Activated CD4-positive, alpha-beta T cell treated with anti-CD3 and anti-CD28 coated beads, Interleukin-2, amount 10 ng/mL, durations not matched to agents 24 days and 14 days (primary cell): Measurements from ENCODE around the gene SLC25A28. TPM values are rescaled to one million over a fixed set of nuclear protein-coding genes. Genes with fewer than 3 reads are reported as not detected.
"Not testable (repeated sequence)": the region's sequence is repeated elsewhere in the genome, so short reads cannot be mapped to it uniquely, and the experiment has no call there.

ENCODE experiments used
- DNase-seq: peaks from one replicate; pipeline ENCODE4 v3.0.0; 2022
- H3K27ac Mint-ChIP-seq: one replicate; pipeline ENCODE4 v1.8.0; 2022; ENCODE audit warnings: mild to moderate bottlenecking, mixed read lengths
- H3K27me3 Mint-ChIP-seq: one replicate; pipeline ENCODE4 v1.8.0; 2022; ENCODE audit warnings: mixed read lengths
- H3K36me3 Mint-ChIP-seq: one replicate; pipeline ENCODE4 v1.8.0; 2022; ENCODE audit warnings: low read depth, mild to moderate bottlenecking, mixed read lengths
- H3K4me1 Mint-ChIP-seq: one replicate; pipeline ENCODE4 v1.8.0; 2021; ENCODE audit warnings: mixed read lengths
- H3K4me3 Mint-ChIP-seq: one replicate; pipeline ENCODE4 v1.8.0; 2022; ENCODE audit warnings: mild to moderate bottlenecking, moderate library complexity, mixed read lengths
- H3K9me3 Mint-ChIP-seq: one replicate; pipeline ENCODE4 v1.8.0; 2021; ENCODE audit warnings: mixed read lengths
- intact Hi-C: fragments of 100-400 bp; cut with micrococcal nuclease; formaldehyde crosslinking; loops from one replicate; pipeline ENCODE4 v1.15.1; 2023
- total RNA-seq: library from RNA; stranded (reverse); gene quantifications from 2 replicates; pipeline ENCODE4 v1.2.3, GENCODE V29; 2022

The SLC25A28 gene
- total RNA-seq, 1 donor from 2014 or later, result 55.8 TPM

DNA sequence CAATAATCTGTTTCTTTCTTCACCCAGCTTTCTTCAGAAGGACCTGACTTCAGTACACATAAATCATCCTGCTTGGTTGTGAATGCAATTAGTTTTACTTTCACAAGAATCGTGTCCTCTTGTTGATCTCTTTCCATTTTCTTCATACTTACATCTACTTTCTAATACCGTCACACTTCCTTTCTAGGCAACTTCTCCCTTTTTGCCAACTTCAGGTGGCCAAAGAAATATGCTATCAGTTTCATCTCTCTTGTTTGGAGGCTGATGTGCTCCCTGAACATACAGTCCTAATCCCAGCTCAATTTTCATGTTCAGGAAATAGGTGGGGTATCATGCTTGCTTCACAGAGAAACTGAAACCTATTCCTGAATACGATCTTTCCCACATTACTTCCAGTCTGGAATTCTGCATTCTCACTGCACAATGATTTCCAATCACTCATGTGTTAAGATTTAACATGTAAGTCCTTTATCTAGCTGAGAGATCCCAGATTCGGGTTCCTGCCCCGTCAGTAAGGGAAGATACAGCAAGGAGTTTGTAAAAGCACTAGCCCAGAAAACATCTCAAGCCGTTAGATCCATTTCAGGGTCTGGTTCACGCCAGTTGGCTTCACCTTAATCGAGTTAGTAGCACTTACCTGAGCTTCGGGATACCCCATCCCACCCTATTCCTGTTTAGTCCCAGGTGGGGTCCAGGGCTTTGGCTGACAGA is 994 bp downstream of the SLC25A28 start:
- no peaks in the 10 kb centered on the region for H3K27me3 Mint-ChIP-seq
- peak overlapping the region; percentile 82 for H3K27ac Mint-ChIP-seq
- intact Hi-C loops, result loop anchor here (1.0 to 10.0 kb wide), 2 partner anchors 113 to 1484 kb away; partner anchors contain the start of genes COX15, CUTC and R3HCC1L
- no peaks in the 10 kb centered on the region for H3K9me3 Mint-ChIP-seq
- peak; percentile 75 for DNase-seq
- H3K4me3 Mint-ChIP-seq, result peak overlapping the region; percentile 90
- H3K36me3 Mint-ChIP-seq, result peaks cover 24% of the 10 kb centered on the region
- H3K4me1 Mint-ChIP-seq, result peaks cover 42% of the 10 kb centered on the region

- peak overlapping the region; percentile 90 for H3K4me3 Mint-ChIP-seq
- peaks cover 30% of the 10 kb centered on the region for H3K36me3 Mint-ChIP-seq
- H3K4me1 Mint-ChIP-seq, result peaks cover 41% of the 10 kb centered on the region
- intact Hi-C loops, result loop anchor here (10.0 kb wide), 1 partner anchor 1483 kb away; the partner anchor contains the start of gene R3HCC1L
- DNase-seq, result no peak
- H3K27ac Mint-ChIP-seq, result peak overlapping the region; percentile 6
- H3K9me3 Mint-ChIP-seq, result no peaks in the 10 kb centered on the region
- no peaks in the 10 kb centered on the region for H3K27me3 Mint-ChIP-seq
Observed at GRCh38 chr10:99617696-99618095, 2.5 kb downstream of the SLC25A28 start.

- Mint-ChIP-seq H3K9me3 (no peaks in the 10 kb centered on the region), H3K36me3 (peaks cover 48% of the 10 kb centered on the region), H3K4me1 (peaks cover 42% of the 10 kb centered on the region), H3K4me3 (peak overlapping the region; percentile 17), H3K27ac (peak overlapping the region; percentile 60), H3K27me3 (no peaks in the 10 kb centered on the region)
- no peak for DNase-seq
- intact Hi-C loops, result loop anchor here (10.0 kb wide), 1 partner anchor 1481 kb away; the partner anchor contains the start of gene R3HCC1L
Observed at GRCh38 chr10:99615426-99615825, 4.8 kb downstream of the SLC25A28 start.

DNA sequence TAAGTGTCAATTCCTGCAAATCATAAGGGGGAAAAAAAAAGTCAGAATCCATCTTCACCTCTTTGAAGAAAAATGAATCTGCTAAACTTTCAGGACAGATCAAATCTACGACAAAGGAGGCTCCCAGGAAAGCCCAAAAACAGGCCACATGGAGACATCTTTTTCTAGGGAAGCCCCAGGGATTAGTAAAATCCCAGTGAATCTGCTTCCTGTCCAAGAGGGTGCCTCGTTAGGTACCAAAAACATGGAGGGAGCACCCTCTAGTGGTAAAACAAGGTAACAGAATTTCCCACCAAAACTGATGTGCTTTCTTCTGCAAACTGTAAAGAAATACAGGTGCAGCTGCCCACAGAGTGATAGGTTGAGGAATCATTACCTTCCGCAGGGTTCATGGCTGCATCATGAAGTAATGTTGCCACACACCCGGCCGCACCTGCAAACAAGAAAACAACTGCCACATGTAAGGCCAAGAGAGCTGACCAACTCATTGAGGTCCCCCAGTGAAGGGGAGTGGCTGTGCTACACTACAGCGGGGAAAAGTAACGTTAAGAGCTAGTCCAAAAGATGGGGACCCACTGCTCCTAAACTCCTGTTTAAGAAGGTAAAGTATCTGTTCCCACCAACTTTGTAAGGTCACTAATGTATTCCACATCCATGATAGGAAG is 7.9 kb downstream of the SLC25A28 start:
- Mint-ChIP-seq H3K4me1 (peaks cover 29% of the 10 kb centered on the region), H3K36me3 (peaks cover 44% of the 10 kb centered on the region)

GRCh38 chr10:99611326-99611725 is 8.9 kb downstream of the SLC25A28 start:
- Mint-ChIP-seq H3K4me3 (no peak overlapping the region), H3K36me3 (peaks cover 42% of the 10 kb centered on the region), H3K27me3 (no peaks in the 10 kb centered on the region), H3K27ac (no peak overlapping the region), H3K4me1 (peaks cover 20% of the 10 kb centered on the region), H3K9me3 (no peaks in the 10 kb centered on the region)
- no peak for DNase-seq
- intact Hi-C loops, result loop anchor here (10.0 kb wide), 1 partner anchor 1477 kb away; the partner anchor contains the start of gene R3HCC1L

More for the DNA sequence above, 7.9 kb downstream of the SLC25A28 start:
- Mint-ChIP-seq H3K27me3 (no peaks in the 10 kb centered on the region), H3K9me3 (no peaks in the 10 kb centered on the region), H3K4me3 (no peak overlapping the region), H3K27ac (peak overlapping the region; percentile 43)
- intact Hi-C loops, result loop anchor here (1.0 to 10.0 kb wide), 4 partner anchors 52 to 1477 kb away; partner anchors contain the start of gene R3HCC1L
- peak; percentile 84 for DNase-seq

GRCh38 chr10:99610221-99610620 is 10.0 kb downstream of the SLC25A28 start:
- Mint-ChIP-seq H3K9me3 (no peaks in the 10 kb centered on the region), H3K4me1 (peaks cover 11% of the 10 kb centered on the region), H3K36me3 (peaks cover 33% of the 10 kb centered on the region), H3K27me3 (no peaks in the 10 kb centered on the region), H3K4me3 (no peak overlapping the region), H3K27ac (no peak overlapping the region)
- no peak for DNase-seq
- intact Hi-C loops, result loop anchor here (10.0 kb wide), 1 partner anchor 1475 kb away; the partner anchor contains the start of gene R3HCC1L

DNA sequence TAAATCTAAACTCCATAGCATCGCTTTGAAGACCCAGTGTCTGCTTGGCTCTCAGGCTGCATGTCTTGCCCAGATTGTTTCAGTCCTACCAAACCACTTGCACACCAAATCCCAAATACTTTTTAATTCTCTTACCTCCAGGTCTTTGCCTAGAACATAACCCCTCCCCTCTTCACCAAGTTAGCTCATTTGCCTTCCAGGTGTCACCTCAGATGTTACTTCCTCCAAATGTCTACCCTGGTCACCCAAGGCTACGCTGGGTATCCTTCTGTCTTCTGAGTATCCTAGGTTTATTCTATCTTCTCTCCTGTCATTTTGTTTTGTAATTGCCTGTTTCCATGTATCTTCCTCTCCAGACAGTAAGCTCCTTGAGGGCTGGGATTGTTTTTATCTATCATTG is 11.1 kb downstream of the SLC25A28 start:
- Mint-ChIP-seq H3K9me3 (no peaks in the 10 kb centered on the region), H3K4me1 (peaks cover 10% of the 10 kb centered on the region), H3K27me3 (no peaks in the 10 kb centered on the region), H3K36me3 (peaks cover 32% of the 10 kb centered on the region), H3K27ac (no peak overlapping the region), H3K4me3 (no peak overlapping the region)
- intact Hi-C loops, result no loop called here
- no peak for DNase-seq

GRCh38 chr10:99605351-99605750 is 14.9 kb downstream of the SLC25A28 start:
- no peaks in the 10 kb centered on the region for H3K9me3 Mint-ChIP-seq
- intact Hi-C loops, result no loop called here
- peaks cover 7% of the 10 kb centered on the region for H3K36me3 Mint-ChIP-seq
- H3K27ac Mint-ChIP-seq, result no peak overlapping the region
- no peaks in the 10 kb centered on the region for H3K4me1 Mint-ChIP-seq
- DNase-seq, result no peak
- H3K27me3 Mint-ChIP-seq, result peaks cover 5% of the 10 kb centered on the region
- no peak overlapping the region for H3K4me3 Mint-ChIP-seq

- Mint-ChIP-seq H3K9me3 (no peaks in the 10 kb centered on the region), H3K4me1 (no peaks in the 10 kb centered on the region), H3K36me3 (peaks cover 3% of the 10 kb centered on the region), H3K27me3 (peaks cover 10% of the 10 kb centered on the region), H3K27ac (no peak overlapping the region), H3K4me3 (no peak overlapping the region)
- DNase-seq, result no peak
- intact Hi-C loops, result no loop called here
Observed at GRCh38 chr10:99604862-99605261, 15.4 kb downstream of the SLC25A28 start.

GRCh38 chr10:99598781-99599509 is 21.3 kb downstream of the SLC25A28 start:
- H3K9me3 Mint-ChIP-seq, result no peaks in the 10 kb centered on the region
- H3K4me3 Mint-ChIP-seq, result no peak overlapping the region
- H3K27me3 Mint-ChIP-seq, result peaks cover 20% of the 10 kb centered on the region
- intact Hi-C loops, result no loop called here
- DNase-seq, result no peak
- no peaks in the 10 kb centered on the region for H3K36me3 Mint-ChIP-seq
- H3K4me1 Mint-ChIP-seq, result no peaks in the 10 kb centered on the region
- H3K27ac Mint-ChIP-seq, result no peak overlapping the region

DNA sequence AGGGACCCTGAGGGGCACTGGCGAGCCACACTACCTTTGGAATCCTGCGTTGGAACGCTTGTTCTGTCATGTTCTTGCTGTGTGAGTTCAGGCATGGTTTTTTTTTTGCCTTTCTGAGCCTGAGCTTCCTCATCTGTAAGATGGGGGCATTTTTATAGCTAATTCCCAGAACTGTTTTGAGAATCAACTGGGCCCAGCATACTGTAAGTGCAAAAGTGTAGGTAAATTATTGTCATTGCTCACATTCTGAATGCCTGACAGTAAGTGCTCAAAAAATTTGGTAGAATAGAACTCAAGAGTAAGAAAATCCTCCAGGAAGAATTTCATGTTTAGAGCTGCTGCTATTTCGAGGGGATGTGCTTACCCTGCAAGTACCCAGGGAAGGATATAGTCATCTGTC is 22.2 kb downstream of the SLC25A28 start:
- Mint-ChIP-seq H3K4me1 (no peaks in the 10 kb centered on the region), H3K27ac (no peak overlapping the region), H3K9me3 (no peaks in the 10 kb centered on the region), H3K27me3 (peaks cover 20% of the 10 kb centered on the region), H3K4me3 (no peak overlapping the region), H3K36me3 (no peaks in the 10 kb centered on the region)
- intact Hi-C loops, result no loop called here
- DNase-seq, result no peak

DNA sequence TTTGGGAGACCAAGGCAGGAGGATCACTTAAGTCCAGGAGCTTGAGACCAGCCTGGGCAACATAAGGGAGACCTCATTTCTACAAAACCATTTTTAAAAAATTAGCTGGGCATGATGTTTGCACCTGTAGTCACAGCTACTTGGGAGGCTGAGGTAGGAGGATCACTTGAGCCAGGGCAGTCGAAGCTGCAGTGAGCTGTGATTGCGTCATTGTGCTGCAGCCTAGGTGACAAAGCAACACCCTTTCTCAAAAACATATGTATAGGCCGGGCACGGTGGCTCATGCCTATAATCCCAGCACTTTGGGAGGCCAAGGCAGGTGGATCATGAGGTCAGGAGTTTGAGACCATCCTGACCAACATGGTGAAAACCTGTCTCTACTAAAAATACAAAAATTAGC is 23.5 kb downstream of the SLC25A28 start:
- H3K9me3 Mint-ChIP-seq, intact Hi-C loops, DNase-seq, H3K27ac Mint-ChIP-seq, H3K36me3 Mint-ChIP-seq, H3K4me1 Mint-ChIP-seq, H3K4me3 Mint-ChIP-seq: not testable (repeated sequence)
- H3K27me3 Mint-ChIP-seq, result peaks cover 17% of the 10 kb centered on the region

DNA sequence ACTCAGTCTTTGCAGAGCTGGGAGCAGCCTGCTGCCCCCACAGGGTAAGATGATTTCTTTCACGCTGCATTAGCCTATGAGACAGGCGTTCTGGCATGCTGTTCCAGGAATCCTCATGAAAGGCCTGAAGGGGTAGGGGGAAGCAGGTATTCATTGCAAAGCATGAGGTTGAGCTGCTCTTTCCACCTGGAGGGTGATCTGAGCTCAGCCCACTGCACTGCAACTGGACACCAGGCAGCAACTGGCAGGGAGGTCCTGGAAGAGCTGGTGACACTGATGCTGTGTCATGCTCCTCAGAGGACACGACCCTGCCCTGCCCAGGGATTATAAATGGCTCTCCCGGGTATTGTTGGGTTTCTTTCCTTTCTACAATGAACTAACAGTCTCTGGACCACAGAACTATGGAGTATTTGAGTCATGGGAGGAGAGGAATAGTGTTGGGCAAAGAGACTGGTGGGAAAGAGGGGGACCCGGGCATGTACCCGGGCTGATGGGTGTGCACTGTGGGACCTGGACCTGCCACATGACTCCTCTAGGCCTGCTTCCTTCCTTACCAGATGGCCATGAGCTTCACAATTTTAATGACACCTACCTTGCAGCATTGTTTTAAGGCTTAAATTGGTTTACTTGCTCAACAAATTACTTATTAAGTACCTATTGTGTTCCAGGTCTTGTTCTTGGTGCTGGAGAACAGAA is 24.3 kb downstream of the SLC25A28 start:
- H3K9me3 Mint-ChIP-seq, result no peaks in the 10 kb centered on the region
- no peaks in the 10 kb centered on the region for H3K4me1 Mint-ChIP-seq
- peaks cover 15% of the 10 kb centered on the region for H3K27me3 Mint-ChIP-seq
- no peak overlapping the region for H3K27ac Mint-ChIP-seq
- H3K4me3 Mint-ChIP-seq, result no peak overlapping the region
- intact Hi-C loops, result no loop called here
- no peaks in the 10 kb centered on the region for H3K36me3 Mint-ChIP-seq
- no peak for DNase-seq
